ENCODE data around the gene COL27A1. TPM values are rescaled to one million over a fixed set of nuclear protein-coding genes. Genes with fewer than 3 reads are reported as not detected.

The COL27A1 gene
- total and polyA plus RNA-seq, 4 donors, result 10.9 to 25.6 (median 17.4) TPM

DNA sequence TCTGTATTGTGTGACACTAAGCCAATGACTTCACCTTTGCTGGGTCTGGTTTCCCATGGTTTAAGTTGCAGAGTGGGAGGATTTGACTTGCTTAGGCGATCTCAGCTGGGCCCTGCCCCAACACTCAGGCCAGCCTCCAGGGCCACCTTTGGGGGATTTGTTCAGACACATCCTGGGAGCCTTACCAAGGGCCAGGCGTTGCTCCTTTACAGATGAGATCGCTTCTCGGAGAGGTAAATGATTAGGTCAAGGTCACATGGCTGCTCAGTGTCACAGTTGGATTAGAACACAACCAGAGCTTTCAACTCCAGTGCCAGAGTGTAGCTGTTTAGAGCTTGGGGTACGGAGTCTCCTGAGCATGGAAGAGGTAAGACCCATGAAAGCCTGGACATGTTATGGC lies 57.5 kb downstream of the COL27A1 start:
- TF ChIP-seq, protein P1, sequence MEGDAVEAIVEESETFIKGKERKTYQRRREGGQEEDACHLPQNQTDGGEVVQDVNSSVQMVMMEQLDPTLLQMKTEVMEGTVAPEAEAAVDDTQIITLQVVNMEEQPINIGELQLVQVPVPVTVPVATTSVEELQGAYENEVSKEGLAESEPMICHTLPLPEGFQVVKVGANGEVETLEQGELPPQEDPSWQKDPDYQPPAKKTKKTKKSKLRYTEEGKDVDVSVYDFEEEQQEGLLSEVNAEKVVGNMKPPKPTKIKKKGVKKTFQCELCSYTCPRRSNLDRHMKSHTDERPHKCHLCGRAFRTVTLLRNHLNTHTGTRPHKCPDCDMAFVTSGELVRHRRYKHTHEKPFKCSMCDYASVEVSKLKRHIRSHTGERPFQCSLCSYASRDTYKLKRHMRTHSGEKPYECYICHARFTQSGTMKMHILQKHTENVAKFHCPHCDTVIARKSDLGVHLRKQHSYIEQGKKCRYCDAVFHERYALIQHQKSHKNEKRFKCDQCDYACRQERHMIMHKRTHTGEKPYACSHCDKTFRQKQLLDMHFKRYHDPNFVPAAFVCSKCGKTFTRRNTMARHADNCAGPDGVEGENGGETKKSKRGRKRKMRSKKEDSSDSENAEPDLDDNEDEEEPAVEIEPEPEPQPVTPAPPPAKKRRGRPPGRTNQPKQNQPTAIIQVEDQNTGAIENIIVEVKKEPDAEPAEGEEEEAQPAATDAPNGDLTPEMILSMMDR (IDR thresholded peaks at IDR 0.05; ENCODE audit: control extremely low read depth, extremely low read depth), result no peak
- no peak overlapping the region for H3K4me3 ChIP-seq
- no peaks in the 10 kb centered on the region for H3K27me3 ChIP-seq (ENCODE audit: control insufficient read depth in 3 of 3, insufficient read depth in 3 of 3, low read length in 2 of 3)
- WGBS, 2 donors, result 91 to 95% methylated on average over 5 of the region's 5 CpGs
- ATAC-seq (ENCODE audit: insufficient read depth, low FRiP score), result no peak
- peaks cover 0 to 36% (median 9%) of the 10 kb centered on the region in 5 donors for H3K4me1 ChIP-seq (ENCODE audit: control insufficient read depth in 5 of 5, insufficient read depth in 5 of 5, low read length in 5 of 5)
- no peak for DNase-seq
- H3K9me3 ChIP-seq (ENCODE audit: control insufficient read depth in 4 of 4, insufficient read depth in 3 of 4, low read length in 3 of 4), result no peaks in the 10 kb centered on the region
- H3K36me3 ChIP-seq (ENCODE audit: control insufficient read depth in 4 of 4, insufficient read depth in 4 of 4, low read length in 4 of 4), result peaks cover 0 to 35% (median 12%) of the 10 kb centered on the region in 4 donors
- no peak overlapping the region for H3K9ac ChIP-seq (ENCODE audit: insufficient read depth in 1 of 2, low read length in 2 of 2)
- H3K27ac ChIP-seq (ENCODE audit: low read depth in 1 of 2, low read length in 1 of 2), result no peak overlapping the region

DNA sequence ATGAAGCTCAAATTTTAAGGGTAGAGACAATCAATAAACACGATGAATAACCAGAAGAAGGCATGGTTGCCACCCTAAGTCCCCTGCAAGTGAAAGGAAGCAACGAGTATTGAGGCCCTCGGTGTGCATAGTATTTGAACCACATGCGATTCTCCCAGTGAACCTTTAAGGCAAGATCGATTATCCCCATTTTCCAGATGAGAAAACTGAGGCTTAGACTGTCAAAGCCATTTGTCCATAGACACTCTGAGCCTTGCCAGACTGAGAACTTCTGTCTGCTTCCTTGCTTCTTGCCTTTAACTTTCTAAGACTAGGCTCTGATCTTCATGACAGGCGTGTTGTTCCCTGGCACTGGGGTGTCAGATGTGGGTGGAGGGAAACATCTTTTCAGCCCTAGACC lies 58.2 kb downstream of the COL27A1 start:
- Histone ChIP-seq H3K9me3 (ENCODE audit: control insufficient read depth in 4 of 4, insufficient read depth in 3 of 4, low read length in 3 of 4) (no peaks in the 10 kb centered on the region), H3K4me3 (no peak overlapping the region), H3K36me3 (ENCODE audit: control insufficient read depth in 4 of 4, insufficient read depth in 4 of 4, low read length in 4 of 4) (peaks cover 0 to 39% (median 12%) of the 10 kb centered on the region in 4 donors), H3K9ac (ENCODE audit: insufficient read depth in 1 of 2, low read length in 2 of 2) (peak overlapping the region in 1 of 2 donors; percentile 34), H3K27ac (ENCODE audit: low read depth in 1 of 2, low read length in 1 of 2) (no peak overlapping the region), H3K27me3 (ENCODE audit: control insufficient read depth in 3 of 3, insufficient read depth in 3 of 3, low read length in 2 of 3) (no peaks in the 10 kb centered on the region), H3K4me1 (ENCODE audit: control insufficient read depth in 5 of 5, insufficient read depth in 5 of 5, low read length in 5 of 5) (peaks cover 0 to 34% (median 9%) of the 10 kb centered on the region in 5 donors)
- TF ChIP-seq, protein P1 (IDR thresholded peaks at IDR 0.05; ENCODE audit: control extremely low read depth, extremely low read depth), result no peak
- no peak for DNase-seq
- WGBS, 2 donors, result 95% methylated on average over 6 of the region's 6 CpGs
- ATAC-seq (ENCODE audit: insufficient read depth, low FRiP score), result no peak

DNA sequence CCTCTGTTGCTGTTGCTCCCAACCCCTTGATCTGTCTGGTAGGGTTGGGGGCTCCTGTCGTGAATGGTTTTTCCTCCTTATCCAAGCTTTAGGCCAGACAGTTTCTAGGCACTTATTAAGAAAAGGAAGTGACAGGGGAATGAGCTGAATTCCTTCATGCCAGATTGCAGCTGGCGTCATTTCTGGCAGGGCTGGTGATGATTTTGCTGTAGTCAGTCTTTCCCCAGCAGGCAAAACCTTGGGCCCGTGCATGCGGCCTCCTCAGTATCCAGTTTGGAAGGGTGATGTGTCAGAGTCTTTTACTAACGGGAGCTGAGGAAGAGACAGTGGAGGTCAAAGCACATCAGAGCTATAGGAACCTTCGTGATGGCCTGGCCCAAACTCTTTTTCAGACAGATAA lies 58.8 kb downstream of the COL27A1 start:
- ATAC-seq (ENCODE audit: insufficient read depth, low FRiP score) (no peak), DNase-seq (peak; percentile 78 to 84 (median 83))
- 75 to 81% methylated on average over 6 of the region's 6 CpGs for WGBS, 2 donors
- H3K9ac ChIP-seq (ENCODE audit: insufficient read depth in 1 of 2, low read length in 2 of 2), result peak overlapping the region in 1 of 2 donors; percentile 34
- peaks cover 0 to 39% (median 12%) of the 10 kb centered on the region in 4 donors for H3K36me3 ChIP-seq (ENCODE audit: control insufficient read depth in 4 of 4, insufficient read depth in 4 of 4, low read length in 4 of 4)
- H3K4me3 ChIP-seq, result no peak overlapping the region
- H3K27me3 ChIP-seq (ENCODE audit: control insufficient read depth in 3 of 3, insufficient read depth in 3 of 3, low read length in 2 of 3), result no peaks in the 10 kb centered on the region
- TF ChIP-seq, protein P1 (IDR thresholded peaks at IDR 0.05; ENCODE audit: control extremely low read depth, extremely low read depth), result no peak
- H3K4me1 ChIP-seq (ENCODE audit: control insufficient read depth in 5 of 5, insufficient read depth in 5 of 5, low read length in 5 of 5), result peaks cover 0 to 30% (median 9%) of the 10 kb centered on the region in 5 donors
- no peak overlapping the region for H3K27ac ChIP-seq (ENCODE audit: low read depth in 1 of 2, low read length in 1 of 2)
- H3K9me3 ChIP-seq (ENCODE audit: control insufficient read depth in 4 of 4, insufficient read depth in 3 of 4, low read length in 3 of 4), result no peaks in the 10 kb centered on the region

Data from lung (tissue), 12 donors.